Cardiac fibroblast (primary cell): ENCODE data around the gene ECM1.

Experiments used
- DNase-seq, 2 donors: peaks; one replicate each; pipeline versions ENCODE4 v3.0.0 to v3.0.0-alpha.2; 2010; ENCODE audit warnings: low read depth in 2 of 2
- H3K4me3 ChIP-seq, 2 donors: replicated peaks in 1 of 2; 1 replicate in 1 of 2; 2 replicates in 1 of 2; pipeline ENCODE4 v1.5.1; 2011; ENCODE audit warnings: low read depth in 2 of 2, low read length in 2 of 2, mild to moderate bottlenecking in 2 of 2, moderate library complexity in 1 of 2
- CTCF ChIP-seq: IDR thresholded peaks from one replicate; pipeline ENCODE4 v1.5.1; 2011; ENCODE audit warnings: low read depth, mild to moderate bottlenecking, low read length, inconsistent platforms

The ECM1 gene

GRCh38 chr1:150484861-150485260 lies 23.0 kb upstream of the ECM1 start:
- peak; percentile 54 to 65 for DNase-seq
- no peak overlapping the region for H3K4me3 ChIP-seq
- TF ChIP-seq CTCF, result peak; percentile 39

GRCh38 chr1:150486966-150487762 lies 20.7 kb upstream of the ECM1 start, which contains the start of gene TARS2:
Gene TARS2 (plus strand): TSS chr1:150487419. CDS start chr1:150487451, 32 bp downstream.
- TF ChIP-seq CTCF, result peak; percentile 32
- H3K4me3 ChIP-seq, result peak within 1 kb of the TSS; percentile 79 to 87
- DNase-seq, result peak; percentile 100

- no peak for DNase-seq
- peak overlapping the region; percentile 79 to 87 for H3K4me3 ChIP-seq
- TF ChIP-seq CTCF, result no peak
These were observed 20.2 kb upstream of the ECM1 start for GRCh38 chr1:150487763-150488115.

- DNase-seq, result no peak
- H3K4me3 ChIP-seq, result no peak overlapping the region
- TF ChIP-seq CTCF, result no peak
These were observed 14.7 kb upstream of the ECM1 start for GRCh38 chr1:150493175-150493574.

- no peak overlapping the region for H3K4me3 ChIP-seq
- no peak for TF ChIP-seq CTCF
These were observed 9.6 kb upstream of the ECM1 start for GRCh38 chr1:150498342-150498741.

GRCh38 chr1:150505431-150505830 lies 2.5 kb upstream of the ECM1 start:
- TF ChIP-seq CTCF, result no peak
- H3K4me3 ChIP-seq, result no peak overlapping the region
- DNase-seq, result no peak

More at GRCh38 chr1:150498342-150498741, 9.6 kb upstream of the ECM1 start:
- DNase-seq, result no peak
